A673 (cell line): Measurements from ENCODE around the gene THBS2. TPM values are rescaled to one million over a fixed set of nuclear protein-coding genes. Genes with fewer than 3 reads are reported as not detected.

Experiments
- BruUV-seq: library from RNA; stranded (reverse); fragments of 400-500 nt; replicated peaks from 2 replicates; lab custom pipeline; 2021; lab: Mats Ljungman, UMichigan
- CTCF ChIA-PET: fragments of 300-600 bp; sonication (Branson Sonifier 250); formaldehyde crosslinking; loops from one replicate; lab custom pipeline; 2022; ENCODE audit warnings: antibody characterized with exemption; lab: Charles Lee
- POLR2A ChIA-PET: fragments of 300-600 bp; sonication (Branson Sonifier 250); formaldehyde crosslinking; loops from one replicate; lab custom pipeline; 2022; ENCODE audit warnings: antibody characterized with exemption; ENCODE audit not compliant: low non-redundant PET; lab: Charles Lee
- DNase-seq: peaks from one replicate; pipeline ENCODE4 v3.0.0-alpha.2; 2015; ENCODE audit warnings: low spot score
- H3K27ac ChIP-seq: fragments of 200-600 bp; sonication (generic); 2 replicates; pipeline ENCODE4 v1.5.1; 2016; ENCODE audit warnings: mixed run types, low read depth, mild to moderate bottlenecking, mixed read lengths, antibody characterized with exemption, low read length; ENCODE audit not compliant: poor library complexity, severe bottlenecking
- H3K27me3 ChIP-seq: fragments of 200-600 bp; sonication (generic); replicated peaks from 2 replicates; pipeline ENCODE4 v1.6.1; 2017; ENCODE audit warnings: mixed run types, low read depth, mild to moderate bottlenecking, mixed read lengths, antibody characterized with exemption, low read length; ENCODE audit not compliant: insufficient read depth, poor library complexity
- H3K36me3 ChIP-seq: fragments of 200-600 bp; sonication (generic); 2 replicates; pipeline ENCODE4 v1.6.1; 2016; ENCODE audit warnings: mixed run types, mild to moderate bottlenecking, mixed read lengths, antibody characterized with exemption, low read length; ENCODE audit not compliant: insufficient read depth, poor library complexity, severe bottlenecking
- H3K4me1 ChIP-seq: fragments of 200-600 bp; sonication (generic); 2 replicates; pipeline ENCODE4 v1.6.1; 2017; ENCODE audit warnings: mixed run types, mild to moderate bottlenecking, mixed read lengths, antibody characterized with exemption, low read length; ENCODE audit not compliant: insufficient read depth, poor library complexity, severe bottlenecking
- H3K4me3 ChIP-seq: fragments of 200-600 bp; sonication (generic); 2 replicates; pipeline ENCODE4 v1.5.1; 2016; ENCODE audit warnings: low read depth, mixed run types, mild to moderate bottlenecking, mixed read lengths, low read length; ENCODE audit not compliant: poor library complexity, severe bottlenecking
- H3K9me3 ChIP-seq: fragments of 200-600 bp; sonication (generic); 2 replicates; pipeline ENCODE4 v1.6.1; 2016; ENCODE audit warnings: mixed run types, low read depth, mild to moderate bottlenecking, mixed read lengths, antibody characterized with exemption, low read length; ENCODE audit not compliant: poor library complexity, severe bottlenecking
- EZH2 ChIP-seq: fragments of 200-600 bp; sonication (generic); IDR thresholded peaks from 2 replicates; pipeline ENCODE4 v1.6.1; 2017; ENCODE audit warnings: borderline replicate concordance, low read depth, mild to moderate bottlenecking, mixed read lengths, antibody characterized with exemption, low read length; ENCODE audit not compliant: poor library complexity, severe bottlenecking
- intact Hi-C: fragments of 100-400 bp; cut with micrococcal nuclease; formaldehyde crosslinking; loops from one replicate; pipeline ENCODE4 v1.10.0; 2022; ENCODE audit not compliant: unreplicated experiment
- total RNA-seq: library from RNA; stranded (reverse); gene quantifications from 2 replicates; pipeline ENCODE4 v1.2.3, GENCODE V29; 2021
- TF ChIP-seq, protein P1 (sequence below): fragments of 300-800, 200-600 bp; sonication (generic); conservative IDR thresholded peaks from 2 replicates; pipeline ENCODE4 v1.5.1; 2017; ENCODE audit warnings: low read depth, mild to moderate bottlenecking, antibody characterized with exemption, low read length, moderate library complexity, mixed read lengths

THBS2 gene
- total RNA-seq, 1 experiment from 2014 or later = 0.13 TPM

DNA sequence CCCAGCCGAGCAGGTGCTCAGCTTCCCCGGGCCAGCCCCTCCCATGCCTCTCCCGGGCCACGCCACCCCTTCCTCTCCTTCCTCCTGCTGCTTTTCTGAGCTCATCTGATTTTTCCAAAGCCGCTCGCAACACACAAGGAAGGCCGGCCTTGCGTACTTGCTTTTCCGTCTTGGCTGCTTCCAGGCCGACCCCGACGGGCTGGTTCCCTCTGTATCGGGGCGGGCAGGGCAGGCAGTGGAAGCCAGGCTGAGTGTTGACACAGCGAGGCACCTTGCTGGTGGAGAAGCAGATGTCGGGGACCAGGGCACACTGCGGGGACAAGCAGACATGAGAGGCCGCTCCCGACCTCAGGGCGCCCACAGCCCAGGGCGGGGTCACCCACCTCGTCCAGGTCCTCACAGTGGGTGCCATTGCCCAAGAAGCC, 21.1 kb downstream of the THBS2 start:
- H3K4me3 ChIP-seq = no peak overlapping the region
- DNase-seq = no peak
- H3K36me3 ChIP-seq = no peaks in the 10 kb centered on the region
- H3K9me3 ChIP-seq = no peaks in the 10 kb centered on the region
- H3K4me1 ChIP-seq = no peaks in the 10 kb centered on the region
- H3K27me3 ChIP-seq = no peaks in the 10 kb centered on the region
- TF ChIP-seq EZH2 = no peak
- TF ChIP-seq, protein P1, sequence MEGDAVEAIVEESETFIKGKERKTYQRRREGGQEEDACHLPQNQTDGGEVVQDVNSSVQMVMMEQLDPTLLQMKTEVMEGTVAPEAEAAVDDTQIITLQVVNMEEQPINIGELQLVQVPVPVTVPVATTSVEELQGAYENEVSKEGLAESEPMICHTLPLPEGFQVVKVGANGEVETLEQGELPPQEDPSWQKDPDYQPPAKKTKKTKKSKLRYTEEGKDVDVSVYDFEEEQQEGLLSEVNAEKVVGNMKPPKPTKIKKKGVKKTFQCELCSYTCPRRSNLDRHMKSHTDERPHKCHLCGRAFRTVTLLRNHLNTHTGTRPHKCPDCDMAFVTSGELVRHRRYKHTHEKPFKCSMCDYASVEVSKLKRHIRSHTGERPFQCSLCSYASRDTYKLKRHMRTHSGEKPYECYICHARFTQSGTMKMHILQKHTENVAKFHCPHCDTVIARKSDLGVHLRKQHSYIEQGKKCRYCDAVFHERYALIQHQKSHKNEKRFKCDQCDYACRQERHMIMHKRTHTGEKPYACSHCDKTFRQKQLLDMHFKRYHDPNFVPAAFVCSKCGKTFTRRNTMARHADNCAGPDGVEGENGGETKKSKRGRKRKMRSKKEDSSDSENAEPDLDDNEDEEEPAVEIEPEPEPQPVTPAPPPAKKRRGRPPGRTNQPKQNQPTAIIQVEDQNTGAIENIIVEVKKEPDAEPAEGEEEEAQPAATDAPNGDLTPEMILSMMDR = no peak
- POLR2A ChIA-PET = no interaction called here
- no TSS peak for BruUV-seq
- no peak overlapping the region for H3K27ac ChIP-seq
- intact Hi-C loops = no loop called here
- CTCF ChIA-PET = no interaction called here

DNA sequence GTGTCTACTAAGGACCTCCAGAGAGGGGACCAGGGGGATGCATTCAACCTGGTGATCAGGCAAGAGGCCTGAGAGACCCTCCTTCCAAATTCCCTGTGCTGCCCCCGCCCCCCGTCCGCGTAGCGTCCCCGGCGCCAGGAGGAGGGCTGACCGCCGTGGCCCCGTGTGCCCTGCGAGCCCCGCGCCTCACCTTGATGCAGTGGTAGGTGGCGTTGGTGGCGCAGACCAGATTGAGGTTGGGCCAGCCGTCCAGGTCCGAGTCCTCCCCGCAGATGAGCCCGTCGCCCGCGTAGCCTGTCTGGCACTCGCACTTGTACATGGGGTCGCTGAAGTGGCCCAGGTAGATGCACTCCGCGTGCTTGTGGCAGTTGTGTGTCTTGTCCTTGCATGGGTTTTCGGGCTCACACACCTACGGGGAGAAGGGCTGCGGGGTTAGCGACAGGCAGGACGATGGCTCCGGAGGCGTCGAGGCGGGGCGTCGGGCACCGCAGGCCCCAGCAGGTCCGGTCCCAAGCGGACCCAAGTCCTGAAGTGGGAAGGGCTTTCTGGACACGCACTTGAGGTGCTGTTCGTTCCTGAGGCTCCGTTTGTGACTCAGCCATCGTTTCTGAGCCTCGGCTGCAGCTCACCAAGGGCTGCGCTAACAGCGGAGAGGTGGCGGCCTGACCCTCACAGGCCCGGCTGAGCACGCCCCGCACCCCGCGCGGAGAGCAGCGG, 21.7 kb downstream of the THBS2 start:
- no peak overlapping the region for H3K27ac ChIP-seq
- H3K4me1 ChIP-seq = no peaks in the 10 kb centered on the region
- no peak for DNase-seq
- BruUV-seq = no TSS peak
- H3K36me3 ChIP-seq = no peaks in the 10 kb centered on the region
- TF ChIP-seq, protein P1 = no peak
- TF ChIP-seq EZH2 = no peak
- intact Hi-C loops = no loop called here
- H3K27me3 ChIP-seq = no peaks in the 10 kb centered on the region
- H3K9me3 ChIP-seq = no peaks in the 10 kb centered on the region
- H3K4me3 ChIP-seq = no peak overlapping the region
- POLR2A ChIA-PET = no interaction called here
- CTCF ChIA-PET = no interaction called here

DNA sequence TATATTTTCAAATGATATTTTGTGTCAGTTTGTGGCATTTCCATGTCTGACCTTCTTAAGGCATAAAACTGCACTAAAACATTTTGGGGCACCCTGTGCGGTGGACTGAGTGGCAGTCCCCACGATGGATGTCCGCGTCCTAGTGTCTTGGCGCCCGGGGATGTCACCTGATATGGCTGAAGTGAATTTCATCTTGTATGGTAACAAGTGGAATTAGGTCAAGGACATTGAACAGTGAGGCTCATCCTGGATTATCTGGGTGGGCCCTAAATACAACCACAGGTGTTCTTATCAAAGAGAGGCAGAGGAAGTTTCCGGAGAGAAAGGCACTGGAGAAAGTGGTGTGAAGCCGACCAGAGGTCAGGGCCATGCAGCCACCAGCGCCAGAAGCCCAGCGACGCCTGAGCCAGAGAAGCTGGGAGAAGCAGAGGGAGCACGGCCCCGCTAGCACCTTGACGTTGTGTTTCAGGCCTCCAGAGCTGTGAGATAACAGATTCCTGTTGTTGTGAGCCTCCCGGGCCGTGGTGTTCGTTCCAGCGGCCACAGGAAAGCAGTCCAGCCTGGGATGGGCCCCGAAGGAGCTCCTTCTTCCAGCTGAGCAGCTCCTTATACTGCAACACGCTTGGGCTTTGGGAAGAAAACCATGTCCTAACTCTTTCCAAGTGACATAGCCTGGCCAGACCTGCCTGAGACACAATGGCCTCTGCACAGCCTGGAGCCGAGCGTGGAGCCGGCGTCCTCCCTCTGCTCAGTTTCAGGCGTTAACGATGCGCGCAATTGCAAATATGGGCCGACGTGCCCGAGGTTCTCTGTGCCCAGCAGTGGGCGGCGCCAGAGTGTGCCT, 22.5 kb downstream of the THBS2 start:
- Histone ChIP-seq H3K4me3 (no peak overlapping the region), H3K4me1 (no peaks in the 10 kb centered on the region), H3K27me3 (no peaks in the 10 kb centered on the region), H3K27ac (no peak overlapping the region), H3K9me3 (no peaks in the 10 kb centered on the region), H3K36me3 (no peaks in the 10 kb centered on the region)
- CTCF ChIA-PET = no interaction called here
- no peak for DNase-seq
- intact Hi-C loops = no loop called here
- POLR2A ChIA-PET = no interaction called here
- TF ChIP-seq EZH2 = no peak
- TF ChIP-seq, protein P1 = no peak
- no TSS peak for BruUV-seq
